CD4-positive, alpha-beta T cell treated with Interleukin-4 for 1 hour (primary cell): ENCODE measurements around the gene AP3D1.

Experiments used
- DNase-seq, 2 donors: peaks; one replicate each; pipeline ENCODE4 v3.0.0-alpha.2; 2020 to 2022

AP3D1 gene

DNA sequence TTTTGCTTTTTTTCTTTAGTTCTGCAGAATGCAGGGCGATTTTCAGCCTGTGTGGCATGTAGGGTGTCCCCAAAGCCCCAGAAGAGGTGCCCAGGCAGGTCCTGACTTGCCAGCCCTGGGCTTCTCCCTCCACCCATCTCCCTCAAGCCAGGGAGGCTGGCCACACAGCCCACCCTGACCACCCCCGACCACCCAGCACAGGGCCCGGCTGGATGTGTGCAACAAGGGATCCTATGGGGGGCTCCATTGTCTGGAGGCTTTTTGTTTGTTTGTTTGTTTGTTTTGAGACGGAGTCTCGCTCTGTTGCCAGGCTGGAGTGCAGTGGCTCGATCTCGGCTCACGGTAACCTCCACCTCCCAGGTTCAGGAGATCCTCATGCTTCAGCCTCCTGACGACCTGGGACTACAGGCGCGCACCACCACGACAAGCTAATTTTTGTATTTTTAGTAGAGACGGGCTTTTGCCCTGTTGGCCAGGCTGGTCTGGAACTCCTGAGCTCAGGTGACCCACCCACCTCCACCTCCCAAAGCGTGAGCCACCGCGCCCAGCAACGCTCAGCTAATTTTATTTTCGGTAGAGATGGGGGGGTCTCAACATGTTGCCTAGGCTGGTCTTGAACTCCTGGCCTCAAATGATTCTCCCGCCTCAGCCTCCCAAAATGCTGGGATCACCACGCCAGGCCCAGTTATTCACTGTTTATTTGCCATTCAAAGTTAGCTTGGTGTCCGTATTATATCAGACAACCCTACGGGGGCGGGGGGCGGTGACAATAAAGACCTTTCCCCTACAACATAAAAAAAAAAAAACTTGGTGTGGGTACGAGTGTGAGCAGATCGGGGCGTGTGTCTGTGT lies 92.6 kb downstream of the AP3D1 start:
- DNase-seq = no peak

DNA sequence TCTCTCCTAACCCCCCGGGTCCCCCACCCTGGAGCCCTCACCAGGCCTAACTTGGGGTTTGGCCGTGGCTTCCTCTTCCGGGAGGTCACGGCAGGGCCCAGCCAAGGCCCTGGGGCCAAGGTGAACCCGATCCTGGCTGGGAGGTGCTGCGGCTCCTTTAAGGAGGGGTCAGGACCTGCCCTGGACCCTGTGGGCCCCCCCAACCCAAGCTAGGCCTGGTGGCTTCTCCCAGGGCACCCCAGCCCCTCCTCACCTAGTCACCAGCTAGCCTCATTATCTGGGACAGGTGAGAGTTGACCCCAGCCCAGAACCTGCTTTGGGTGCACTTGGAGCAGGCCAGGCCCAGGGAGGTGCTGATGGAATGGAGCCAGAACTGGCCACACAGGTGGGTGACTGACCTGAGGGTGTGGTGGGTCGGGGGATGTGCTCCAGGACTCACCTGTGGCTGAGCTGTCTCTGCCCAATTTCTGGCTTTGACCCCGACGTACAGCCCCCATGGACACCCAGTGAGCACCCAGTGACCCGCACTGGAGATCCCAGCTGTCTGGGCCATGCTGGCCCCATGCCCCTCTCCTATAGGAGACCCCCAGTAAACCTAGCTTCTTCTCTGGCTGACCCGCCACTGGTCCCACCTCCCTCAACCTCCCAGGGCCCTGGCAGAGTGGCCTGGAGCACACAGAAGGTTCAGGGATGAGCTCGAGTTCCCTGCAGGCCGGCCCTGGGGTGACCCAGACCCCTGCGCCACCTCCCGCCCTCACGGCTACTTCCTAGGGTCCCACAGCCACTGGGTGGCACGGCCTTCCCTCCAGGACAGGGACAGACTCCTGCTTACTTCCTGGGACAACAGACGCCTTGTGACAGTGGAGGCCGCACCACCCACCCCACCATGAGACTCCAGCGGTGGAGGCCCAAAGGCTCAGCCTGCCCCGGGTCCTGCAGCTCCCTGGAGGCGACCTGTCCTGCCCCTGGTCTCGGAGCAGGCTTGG lies 93.6 kb downstream of the AP3D1 start:
- no peak for DNase-seq

DNA sequence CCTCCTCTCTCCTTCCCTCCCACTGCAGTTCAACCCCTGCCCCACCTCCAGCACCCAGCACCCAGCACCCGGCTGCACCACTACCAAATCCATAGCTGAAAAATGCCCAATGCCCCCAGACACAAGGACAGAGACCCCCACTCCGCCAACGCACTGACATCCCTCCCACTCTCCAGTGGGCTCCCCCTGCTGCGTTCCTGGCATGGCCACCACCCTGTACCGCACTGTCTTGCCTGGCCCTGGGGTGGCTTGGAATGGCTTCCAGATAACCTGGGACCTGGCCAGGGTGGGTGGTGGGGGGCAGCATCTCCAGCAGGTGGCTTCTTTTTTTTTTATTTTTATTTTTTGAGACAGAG lies 94.6 kb downstream of the AP3D1 start:
- no peak for DNase-seq

DNA sequence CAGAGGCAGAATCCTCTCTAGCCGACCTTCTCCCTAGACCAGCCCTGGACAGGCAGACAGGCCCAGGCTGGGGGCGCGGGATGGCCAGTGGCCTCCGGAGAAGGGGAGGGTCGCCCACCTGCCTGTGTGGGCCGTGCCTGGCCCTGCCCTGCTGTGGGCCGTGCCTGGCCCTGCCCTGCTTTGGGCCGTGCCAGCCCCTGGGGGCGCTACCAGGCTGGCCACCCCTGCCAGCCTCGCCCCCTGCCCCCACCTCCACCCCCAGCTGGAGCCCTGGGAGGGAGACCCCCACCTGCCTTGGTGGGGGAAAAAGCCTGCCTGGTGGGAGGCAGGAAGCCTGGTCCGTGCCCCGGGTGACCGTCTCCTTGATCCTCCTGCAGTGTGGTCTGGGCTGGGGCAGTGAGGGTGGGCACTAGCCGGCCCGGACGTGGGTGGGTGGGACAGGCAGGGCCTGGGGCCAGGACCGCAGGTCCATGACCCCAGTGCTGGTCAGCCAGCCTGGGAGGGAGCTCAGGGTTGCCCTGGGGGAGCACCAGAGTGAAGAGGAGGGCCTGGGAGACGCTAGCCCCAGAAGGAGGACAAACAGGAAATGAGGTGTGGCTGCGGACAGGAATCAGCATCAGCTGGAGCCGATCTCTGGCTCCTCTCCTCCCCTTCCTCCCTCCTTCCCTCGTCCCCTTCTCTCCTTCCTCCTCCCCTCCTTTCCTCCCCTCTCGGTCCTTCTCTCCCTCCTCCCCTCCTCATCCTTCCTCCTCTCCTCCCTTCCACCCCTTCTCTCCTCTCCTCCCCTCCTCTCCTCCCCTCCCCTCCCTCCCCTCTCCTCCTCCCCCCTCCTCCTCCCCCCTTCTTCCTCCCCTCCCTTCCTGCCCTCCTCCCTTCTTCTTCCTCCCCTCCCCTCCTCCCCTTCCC lies 95.2 kb downstream of the AP3D1 start:
- peak in 1 of 2 donors; percentile 53 for DNase-seq

DNA sequence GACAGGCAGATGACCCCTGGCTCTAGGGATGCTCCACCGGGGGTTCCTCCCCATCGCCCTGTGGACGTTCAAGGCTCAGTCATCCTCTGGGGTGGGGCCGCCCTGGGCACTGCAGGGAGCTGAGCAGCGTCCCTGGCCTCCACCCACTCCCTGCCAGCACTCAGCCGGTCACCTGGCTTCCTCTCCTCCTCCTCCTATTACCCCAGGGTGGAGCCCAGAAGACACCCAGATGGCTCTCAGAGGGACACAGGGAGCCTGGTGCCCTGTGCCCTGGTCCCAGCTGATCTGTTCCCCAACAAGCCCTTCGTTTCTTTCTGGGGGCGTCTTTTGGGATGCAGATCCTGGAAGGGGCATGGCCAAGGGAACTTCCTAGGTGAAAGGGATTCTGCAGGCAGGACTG lies 96.6 kb downstream of the AP3D1 start:
- DNase-seq = no peak

DNA sequence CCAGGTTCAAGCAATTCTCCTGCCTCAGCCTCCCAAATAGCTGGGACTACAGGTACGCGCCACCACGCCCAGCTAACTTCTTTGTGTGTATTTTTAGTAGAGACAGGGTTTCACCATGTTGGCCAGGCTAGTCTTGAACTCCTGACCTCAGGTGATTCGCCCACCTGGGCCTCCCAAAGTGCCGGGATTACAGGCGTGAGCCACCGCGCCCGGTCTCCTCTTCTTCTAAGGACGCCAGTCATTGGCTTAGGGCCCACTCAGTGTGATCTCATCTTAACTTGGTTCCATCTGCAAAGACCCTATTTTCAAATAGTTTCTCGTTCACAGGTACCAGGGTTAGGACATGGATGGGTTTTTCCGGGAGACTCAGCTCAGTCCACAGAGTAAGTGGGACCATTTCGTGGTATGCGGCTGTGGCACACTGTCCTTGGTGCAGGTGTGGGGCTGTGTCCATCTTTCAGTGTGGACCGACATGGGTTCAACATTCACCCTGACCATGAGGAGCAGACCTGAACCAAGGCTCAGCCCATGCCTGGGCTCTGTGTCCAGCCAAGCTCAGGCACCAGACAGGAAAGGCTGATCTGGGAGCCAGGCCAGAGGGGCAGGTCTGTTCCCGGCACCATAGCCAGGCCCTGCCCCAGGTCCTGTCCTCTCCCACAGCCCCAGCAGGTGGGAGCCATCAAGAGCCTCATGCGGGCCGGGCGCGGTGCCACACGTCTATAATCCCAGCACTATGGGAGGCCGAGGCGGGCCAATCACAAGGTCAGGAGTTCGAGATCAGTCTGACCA lies 97.6 kb downstream of the AP3D1 start:
- DNase-seq = no peak

DNA sequence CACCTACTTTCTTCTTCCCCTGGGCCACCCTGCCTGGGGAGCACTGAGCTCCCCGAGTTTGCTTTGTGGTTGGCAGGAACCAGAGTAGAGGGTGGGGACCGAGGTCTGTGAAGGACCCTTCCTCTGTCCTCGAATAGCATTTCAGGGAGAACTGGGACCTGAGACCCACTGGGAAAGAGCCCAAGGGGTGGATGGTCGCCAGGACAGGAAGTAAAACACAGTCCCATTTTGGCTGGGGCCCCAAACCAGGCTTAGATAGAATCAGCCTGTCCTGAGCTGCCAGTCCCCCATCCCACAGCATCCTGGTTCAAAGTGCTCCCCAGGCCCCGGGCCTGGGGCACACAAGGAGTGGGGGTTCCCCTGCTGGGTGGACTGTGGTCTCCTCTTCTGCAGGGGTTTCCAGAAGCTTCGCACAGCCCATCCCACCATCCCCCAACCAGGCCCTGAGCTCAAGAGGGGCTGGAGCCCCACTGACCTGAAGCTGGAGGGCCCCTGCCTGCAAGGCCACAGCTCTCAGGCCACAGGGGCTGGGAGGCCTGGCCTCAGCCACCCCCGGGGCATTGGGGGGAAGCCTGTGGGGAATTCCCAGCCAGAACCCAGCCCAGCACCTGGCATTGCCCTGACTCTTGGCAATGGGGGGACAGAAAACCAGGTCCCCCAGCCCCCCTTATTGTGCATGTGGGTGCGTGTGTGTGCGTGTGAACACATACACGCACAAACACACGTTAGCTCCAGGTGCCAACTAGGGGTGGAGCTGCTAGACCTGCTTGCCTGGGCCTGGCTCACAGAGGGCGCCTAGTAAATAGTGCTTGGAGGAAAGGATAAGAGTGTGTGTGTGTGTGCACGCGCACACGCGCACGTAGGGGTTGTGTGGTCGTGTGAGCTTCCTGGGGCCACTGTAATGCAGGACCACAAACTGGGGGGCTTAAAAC lies 99.3 kb downstream of the AP3D1 start:
- DNase-seq = peak; percentile 76 to 79

DNA sequence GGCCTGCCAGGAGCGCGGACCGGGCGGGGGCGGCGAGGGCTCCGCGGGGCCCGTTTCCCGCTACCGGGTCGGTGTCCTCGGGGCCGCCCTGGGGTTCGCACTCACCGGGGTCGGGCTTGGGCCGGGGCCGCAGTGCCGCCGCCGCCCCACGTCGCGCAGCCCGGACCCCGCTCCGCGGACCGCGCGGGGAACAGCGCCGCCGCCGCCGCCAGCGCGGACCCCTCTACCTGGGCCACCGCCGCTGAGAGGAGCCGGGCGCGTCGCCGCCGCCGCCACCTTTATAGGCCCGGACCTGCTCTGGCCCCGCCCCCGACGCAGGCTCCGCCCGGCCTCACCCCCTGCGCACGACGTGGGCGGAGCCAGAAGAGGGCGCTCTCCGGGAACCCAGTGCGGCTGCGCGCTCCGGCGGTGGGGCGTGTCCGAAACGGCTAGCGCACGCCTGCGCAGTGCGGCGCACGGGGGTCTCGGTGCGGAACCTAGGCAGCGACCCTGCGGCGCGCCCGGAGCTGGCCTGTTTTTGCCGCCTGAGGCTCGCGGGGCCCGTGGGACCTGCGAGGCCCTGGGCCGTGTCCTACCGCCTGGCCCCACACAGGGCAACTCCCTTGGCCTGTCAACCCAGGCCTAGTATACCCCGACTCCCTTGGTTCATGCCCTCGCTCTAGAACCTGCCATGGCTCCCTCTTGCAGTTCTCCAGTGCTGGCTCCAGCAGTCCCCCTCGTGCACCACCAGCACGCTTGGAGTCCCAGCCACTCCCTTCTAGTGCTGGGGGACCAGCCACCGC lies 100.2 kb downstream of the AP3D1 start, which contains the start of gene MKNK2:
Gene MKNK2 (minus strand): TSS at position 254 of the 782 bp plus-strand sequence. CDS start 393 bp downstream, outside the sequence.
- peak; percentile 89 to 91 for DNase-seq
